NOMO-1 treated with dmso at 0.1 percent for 144 hours (cell line): ENCODE data around the gene ZNF691.
"Not testable (repeated sequence)": the region's sequence is repeated elsewhere in the genome, so short reads cannot be mapped to it uniquely, and the experiment has no call there.

Source experiments
- DNase-seq: peaks from one replicate; lab custom pipeline; 2025; ENCODE audit not compliant: unreplicated experiment; lab: John Stamatoyannopoulos, UW

Gene ZNF691, protein sequence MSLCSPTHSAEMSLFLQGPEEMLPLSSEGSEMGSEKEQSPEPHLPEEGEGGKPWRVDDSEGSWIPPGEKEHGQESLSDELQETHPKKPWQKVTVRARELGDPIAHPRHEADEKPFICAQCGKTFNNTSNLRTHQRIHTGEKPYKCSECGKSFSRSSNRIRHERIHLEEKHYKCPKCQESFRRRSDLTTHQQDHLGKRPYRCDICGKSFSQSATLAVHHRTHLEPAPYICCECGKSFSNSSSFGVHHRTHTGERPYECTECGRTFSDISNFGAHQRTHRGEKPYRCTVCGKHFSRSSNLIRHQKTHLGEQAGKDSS

DNA sequence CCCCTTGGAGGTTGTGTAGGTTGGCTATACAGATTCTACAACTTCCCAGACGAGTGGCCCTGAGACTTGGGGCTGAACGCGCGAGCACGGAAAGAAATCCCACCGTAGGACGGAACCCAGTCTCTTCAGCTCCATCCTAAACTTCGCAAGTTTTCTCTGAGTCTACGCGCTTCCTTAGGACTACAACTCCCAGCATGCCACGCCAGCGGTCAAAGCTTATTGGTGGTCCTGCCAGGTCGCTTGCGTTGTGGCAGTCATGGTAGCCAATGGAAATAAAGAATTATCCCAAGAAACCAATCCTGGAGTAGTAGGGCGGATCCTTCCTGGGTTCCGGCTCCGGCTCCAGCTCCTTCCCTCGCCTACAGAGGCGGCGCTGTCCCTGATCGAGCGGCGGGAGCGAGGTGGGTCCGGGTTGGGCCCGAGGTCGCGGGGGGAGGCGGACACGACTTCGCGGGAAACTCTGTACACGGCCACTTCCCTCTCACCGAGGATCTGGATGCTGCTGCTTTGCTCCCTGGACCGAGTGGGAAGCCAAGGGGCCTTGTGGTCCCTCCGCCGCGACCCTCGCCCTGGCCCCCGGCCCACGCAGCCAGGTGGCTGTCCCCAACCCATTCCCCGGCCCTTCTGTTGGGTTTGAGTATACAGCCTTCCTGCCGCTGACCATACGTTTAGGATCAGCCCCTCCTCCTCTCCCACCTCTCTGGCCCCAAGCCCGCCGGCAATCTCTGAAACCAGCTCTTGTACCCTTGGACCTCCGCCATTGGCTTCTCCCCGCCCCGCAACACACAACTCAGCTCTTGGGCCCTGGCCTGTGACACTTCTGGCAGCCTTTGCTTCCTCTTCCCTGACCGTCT, at the start of gene ZNF691:
ZNF691 (plus strand) TSS at position 357 of the 854 bp plus-strand sequence. CDS start 3,046 bp downstream, outside the sequence.
- peak; percentile 94 for DNase-seq

DNA sequence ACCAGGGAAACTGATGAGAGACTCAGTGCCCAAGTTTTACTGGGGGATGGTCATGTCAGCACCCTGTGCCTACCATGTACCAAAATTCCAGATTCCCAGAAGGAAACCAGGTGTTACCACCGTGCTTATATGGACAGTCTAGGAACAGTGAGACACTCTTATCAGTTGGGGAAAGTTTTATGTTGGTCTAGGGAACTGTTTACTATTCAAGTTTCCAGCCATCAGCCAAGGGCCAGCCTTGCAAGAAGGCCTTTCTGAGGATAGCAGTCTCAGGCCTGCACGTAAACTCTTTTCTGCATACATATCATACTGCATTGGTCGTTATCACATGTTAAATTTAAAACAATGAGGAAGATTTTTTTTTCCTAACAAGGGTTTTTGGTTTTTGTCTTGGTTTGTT, 49.0 kb upstream of the ZNF691 start:
- no peak for DNase-seq

GRCh38 chr1:42797979-42798378, 48.4 kb upstream of the ZNF691 start:
- no peak for DNase-seq

DNA sequence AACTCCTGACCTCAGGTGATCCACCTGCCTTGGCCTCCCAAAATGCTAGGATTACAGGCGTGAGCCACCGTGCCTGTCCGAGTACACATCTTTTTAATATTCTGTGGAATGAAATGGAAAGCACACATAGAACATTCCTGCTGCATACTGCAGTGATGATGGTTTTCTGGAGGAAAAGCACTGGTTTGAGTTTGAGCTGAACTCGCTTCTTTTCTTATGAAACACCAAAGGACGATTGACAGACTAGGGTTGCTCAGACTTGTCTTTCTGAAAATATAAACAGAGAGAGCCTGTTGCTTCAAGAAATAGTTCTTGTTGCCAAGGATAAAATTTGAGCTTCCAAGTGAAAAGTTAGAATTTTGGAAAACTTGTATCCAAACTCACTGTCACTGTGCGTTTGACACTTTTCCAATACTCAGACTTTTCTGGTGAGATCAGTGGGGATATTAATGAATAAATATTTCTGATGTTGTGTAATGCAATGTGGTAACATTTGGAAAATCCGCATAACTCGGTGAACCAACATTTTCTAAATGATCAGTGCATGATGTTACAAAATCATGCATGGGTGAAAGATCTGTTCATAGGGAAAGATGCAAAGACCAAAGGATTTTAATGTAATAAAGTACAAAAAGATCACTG, 44.5 kb upstream of the ZNF691 start:
- DNase-seq, result no peak

DNA sequence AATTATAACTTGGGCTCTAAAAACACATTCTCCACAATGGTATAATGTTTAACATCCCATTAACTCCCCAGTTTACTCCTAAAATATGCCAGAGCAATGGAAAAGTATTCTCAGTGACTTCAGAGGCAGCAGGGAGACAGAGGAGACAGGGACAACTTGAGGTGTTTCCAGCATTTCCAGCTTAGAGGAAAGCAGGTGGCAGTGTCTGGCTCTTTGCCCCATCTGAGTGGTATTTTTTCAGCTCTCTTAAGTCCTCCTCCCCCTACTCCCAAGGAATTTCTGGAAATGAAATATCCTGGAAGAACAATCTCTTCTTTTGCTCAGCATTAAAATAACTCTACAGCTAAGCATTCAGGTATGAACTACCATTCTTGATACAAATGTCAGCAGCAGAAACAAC, 40.2 kb upstream of the ZNF691 start:
- DNase-seq, result no peak

DNA sequence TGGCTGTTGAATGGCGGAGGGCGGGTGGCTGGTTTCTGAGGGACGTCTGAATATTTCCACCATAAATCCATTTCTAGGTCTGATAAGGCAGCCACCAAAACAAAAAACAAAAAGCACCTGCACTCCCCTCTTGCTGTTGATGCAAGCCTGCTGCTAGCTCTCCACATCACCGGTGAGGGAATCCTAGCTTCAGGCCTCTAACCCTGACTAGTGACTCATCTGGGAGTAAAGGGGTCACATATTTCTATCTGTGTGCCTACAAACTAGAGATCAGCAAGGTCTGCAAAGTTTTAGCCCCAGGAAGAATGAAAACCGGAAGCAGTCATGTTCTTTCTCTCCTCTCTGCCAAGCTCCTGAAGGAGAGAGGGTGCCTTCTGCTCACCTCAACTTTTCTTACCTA, 39.8 kb upstream of the ZNF691 start:
- DNase-seq, result no peak

DNA sequence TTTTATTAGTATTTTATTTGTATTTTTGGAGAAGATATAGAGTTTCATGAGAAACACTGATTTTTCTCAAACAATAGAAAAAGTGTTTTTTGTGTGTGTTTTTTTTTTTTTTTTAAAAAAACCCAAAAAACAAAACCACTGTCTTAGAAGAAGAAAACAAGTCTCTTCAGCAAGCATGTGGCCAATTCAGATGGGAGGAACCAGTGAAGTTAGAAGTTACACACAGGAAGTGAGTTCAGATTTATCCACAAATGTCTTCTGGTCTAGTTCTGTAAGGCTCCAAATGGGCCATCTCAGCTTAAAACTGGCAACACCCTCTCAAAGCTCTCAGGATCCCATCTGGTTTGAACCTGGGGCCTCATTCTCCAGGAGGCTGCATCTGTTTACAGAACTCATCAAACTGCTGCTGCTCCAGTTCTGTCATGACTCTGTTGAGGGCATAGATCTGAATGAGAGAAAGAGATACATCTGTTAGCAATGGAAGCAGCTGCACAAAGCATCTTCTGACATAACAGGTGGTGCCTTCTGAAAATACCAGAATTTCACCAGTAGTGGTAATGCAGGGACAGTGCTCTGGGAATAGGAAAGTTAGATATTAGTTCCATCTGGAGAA, 39.3 kb upstream of the ZNF691 start:
- DNase-seq, result no peak

GRCh38 chr1:42814815-42815214, 31.6 kb upstream of the ZNF691 start:
- DNase-seq, result not testable (repeated sequence)

GRCh38 chr1:42815941-42816584, 30.4 kb upstream of the ZNF691 start:
- no peak for DNase-seq

- DNase-seq, result peak; percentile 79
Observed at GRCh38 chr1:42816585-42817439, 29.6 kb upstream of the ZNF691 start, which contains the start of the genes ERMAP and SVBP. Gene ERMAP, plus strand, starts transcription at chr1:42817122. Its CDS starts 13,327 bp downstream, at chr1:42830449. Gene SVBP, minus strand, starts transcription at chr1:42817397. Its CDS starts 853 bp downstream, at chr1:42816544.

DNA sequence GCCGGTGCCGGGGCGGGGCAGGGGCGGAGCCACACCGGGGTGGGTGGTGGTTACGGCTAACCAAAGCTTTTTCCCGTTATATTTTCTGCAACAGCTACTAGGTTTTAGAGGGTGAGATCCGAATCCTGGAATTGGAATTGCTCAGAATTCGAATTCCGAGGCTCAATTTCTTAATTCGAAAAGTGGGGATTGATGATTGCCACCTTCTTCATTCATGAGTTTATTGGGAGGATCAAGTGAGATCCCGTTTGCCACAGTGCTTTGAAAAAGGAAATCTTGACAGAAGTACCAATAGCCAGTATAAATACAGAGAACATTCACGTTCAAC, 29.0 kb upstream of the ZNF691 start:
- no peak for DNase-seq

GRCh38 chr1:42817976-42818375, 28.4 kb upstream of the ZNF691 start:
- DNase-seq, result no peak

- DNase-seq, result no peak
Observed at GRCh38 chr1:42820813-42821212, 25.6 kb upstream of the ZNF691 start.

DNA sequence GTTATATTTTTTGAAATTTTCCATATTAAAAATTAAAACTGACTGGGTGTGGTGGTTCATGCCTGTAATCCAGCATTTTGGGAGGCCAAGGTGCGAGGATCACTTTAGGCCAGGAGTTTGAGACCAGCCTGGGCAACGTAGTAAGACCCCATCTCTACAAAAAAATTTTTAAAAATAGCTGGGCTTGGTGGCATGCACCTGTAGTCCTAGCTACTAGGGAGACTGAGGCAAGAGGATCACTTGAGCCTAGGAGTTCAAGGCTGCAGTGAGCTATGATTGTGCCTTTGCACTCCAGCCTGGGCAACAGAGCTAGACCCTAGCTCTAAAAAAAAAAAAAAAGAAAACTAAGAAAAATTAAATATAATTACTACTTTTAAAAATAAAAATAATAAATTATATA, 24.7 kb upstream of the ZNF691 start:
- no peak for DNase-seq

DNA sequence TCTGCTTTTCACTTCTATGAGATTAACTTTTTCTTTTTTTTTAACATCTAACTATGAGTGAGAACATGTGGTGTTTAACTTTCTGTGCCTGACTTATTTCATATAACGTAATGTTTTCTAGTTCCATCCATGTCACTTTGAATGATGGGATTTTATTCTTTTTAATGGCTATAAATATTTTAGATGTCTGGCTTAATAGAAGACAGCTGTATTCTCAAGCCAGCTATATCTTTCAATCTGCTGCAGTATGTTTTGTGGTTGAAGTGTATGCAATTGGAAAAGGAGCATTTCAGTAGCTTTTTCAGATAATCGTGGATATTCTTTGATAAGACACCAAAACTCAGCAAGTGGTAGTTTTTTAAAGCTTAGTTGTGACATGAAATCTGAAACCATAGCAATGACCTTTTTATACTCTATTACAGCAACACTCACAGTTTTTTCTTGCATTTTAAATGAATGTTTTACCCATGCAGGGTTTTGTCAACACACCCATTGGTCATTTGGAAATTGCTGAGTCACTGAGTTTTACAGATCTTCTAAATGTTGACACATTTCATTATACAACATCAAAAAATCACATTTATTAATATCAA, 23.5 kb upstream of the ZNF691 start:
- no peak for DNase-seq

DNA sequence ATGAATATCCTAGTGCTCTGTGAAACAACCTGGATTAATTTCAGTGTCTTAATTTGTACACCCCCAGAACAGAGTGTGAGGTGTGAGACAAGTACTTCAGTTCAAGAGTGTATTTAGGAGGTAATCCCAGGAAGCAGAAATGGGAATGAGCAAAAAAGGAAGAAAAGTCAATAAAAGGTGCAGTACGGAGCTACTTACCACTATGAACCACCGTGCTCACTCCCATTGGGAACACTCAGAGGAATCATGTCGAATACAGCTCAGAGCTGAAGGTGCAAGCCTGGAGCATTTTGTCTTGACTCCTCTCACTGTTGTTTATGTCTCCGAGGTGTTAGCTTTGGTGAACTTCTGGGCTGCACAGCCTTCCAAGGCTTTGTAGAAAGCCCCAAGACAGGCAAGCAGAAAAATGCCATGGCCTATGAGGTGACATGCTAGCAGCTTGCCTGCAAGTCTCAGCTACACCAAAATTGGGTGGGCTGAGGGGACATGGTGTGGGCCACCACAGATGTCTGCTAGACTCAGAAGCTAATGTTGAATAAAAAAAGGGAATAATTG, 21.9 kb upstream of the ZNF691 start:
- DNase-seq, result no peak

- no peak for DNase-seq
Observed at GRCh38 chr1:42825036-42825851, 21.2 kb upstream of the ZNF691 start.

GRCh38 chr1:42830631-42831030, 15.8 kb upstream of the ZNF691 start:
- no peak for DNase-seq
